ENCODE data around the gene DSCAML1. TPM values are rescaled to one million over a fixed set of nuclear protein-coding genes. Genes with fewer than 3 reads are reported as not detected.
A peak's percentile ranks its signal among the peaks of the same experiment; 100 is the strongest.

The DSCAML1 gene
- total RNA-seq, 1 experiment from 2014 or later: not detected

GRCh38 chr11:117528097-117528721, 268.8 kb downstream of the DSCAML1 start:
- Histone ChIP-seq H3K4me3 (no peak overlapping the region), H3K27me3 (no peaks in the 10 kb centered on the region), H3K36me3 (no peaks in the 10 kb centered on the region), H3K9me3 (no peaks in the 10 kb centered on the region)
- no peak for DNase-seq

DNA sequence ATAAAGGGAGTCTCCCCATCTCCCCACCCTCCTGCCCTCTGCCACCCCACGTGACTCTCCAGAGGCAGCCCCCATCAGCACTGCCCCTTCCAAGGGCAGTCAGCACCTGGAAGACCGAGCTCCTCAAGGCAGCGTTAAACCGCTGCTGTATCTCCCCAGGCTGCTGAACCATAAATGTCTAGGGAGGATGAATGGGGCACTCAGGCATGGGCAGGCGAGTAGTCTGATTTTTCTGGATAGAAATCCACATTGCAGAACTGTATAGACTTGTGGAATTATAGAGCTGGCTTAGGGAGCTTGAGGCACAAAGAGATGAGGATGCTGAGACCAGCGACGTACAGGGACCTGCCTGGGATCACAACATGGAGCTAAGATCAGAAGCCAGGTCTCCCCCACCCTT, 269.7 kb downstream of the DSCAML1 start:
- Histone ChIP-seq H3K4me3 (no peak overlapping the region), H3K27me3 (no peaks in the 10 kb centered on the region), H3K9me3 (no peaks in the 10 kb centered on the region), H3K36me3 (no peaks in the 10 kb centered on the region)
- DNase-seq: no peak

DNA sequence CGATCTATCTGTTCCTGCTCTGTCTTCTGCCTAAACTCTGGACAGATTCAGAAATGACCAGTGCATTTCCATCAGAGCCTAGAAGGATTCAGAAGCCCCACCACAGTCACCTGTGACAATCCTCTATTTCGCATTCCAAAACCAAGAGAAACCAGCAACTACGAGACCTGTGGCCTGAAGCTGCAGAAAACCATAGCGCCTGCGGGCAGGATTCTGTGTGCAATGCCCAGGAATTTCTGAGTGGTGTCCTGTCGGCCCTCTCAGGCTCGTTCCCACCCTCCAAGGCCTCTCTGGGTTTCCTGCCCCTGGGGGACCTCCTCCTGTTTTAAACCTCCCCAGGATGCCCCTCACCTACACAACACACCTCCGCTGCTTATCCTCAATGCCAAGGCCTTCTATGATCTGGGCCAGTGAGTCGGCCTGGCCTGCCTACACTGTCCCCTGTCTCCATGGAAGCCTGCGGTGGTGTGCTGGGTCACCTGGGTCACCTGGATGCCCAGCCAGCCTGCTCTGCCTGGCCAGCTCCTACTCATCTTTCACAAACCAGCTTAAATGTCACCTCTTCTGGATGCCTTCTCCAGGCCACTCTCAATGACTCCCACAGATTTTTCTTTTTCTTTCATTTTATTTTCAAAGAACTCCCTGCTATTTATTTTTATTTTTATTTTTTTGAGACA, 271.0 kb downstream of the DSCAML1 start:
- Histone ChIP-seq H3K9me3 (no peaks in the 10 kb centered on the region), H3K36me3 (no peaks in the 10 kb centered on the region), H3K27me3 (no peaks in the 10 kb centered on the region), H3K4me3 (no peak overlapping the region)
- DNase-seq: no peak

DNA sequence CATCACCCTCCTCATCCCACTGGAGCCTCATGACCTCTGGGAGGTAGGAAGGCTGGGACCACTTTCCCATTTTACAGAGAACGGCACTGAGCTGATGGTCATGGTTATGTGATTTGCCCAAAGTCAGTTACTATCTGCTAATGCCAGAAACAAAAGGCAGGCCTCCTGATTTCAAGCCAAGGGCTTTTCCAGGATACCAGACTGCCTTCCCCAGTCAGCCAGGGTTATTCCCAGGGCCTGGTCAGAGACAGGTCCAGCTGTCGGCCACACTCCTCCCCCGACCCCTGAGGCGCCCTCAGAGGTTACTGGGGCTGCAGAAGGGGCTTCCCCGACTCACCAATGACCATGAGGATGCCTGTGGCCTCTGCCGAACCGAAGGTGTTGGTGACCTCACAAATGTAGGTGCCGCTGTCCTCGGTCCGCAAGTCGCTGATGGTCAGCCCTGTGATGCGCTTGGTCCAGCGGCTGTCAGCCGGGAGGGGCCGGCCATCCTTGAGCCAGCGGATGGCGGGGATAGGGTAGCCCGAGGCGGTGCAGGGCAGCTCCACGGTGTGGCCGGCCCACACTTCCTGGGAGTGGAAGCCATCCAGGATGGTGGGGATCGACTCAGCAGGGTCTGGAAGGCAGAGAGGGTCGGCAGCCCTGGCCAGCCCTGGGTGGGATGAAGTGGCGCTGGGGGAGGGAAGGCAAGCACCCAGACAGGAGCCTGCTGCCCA, 272.4 kb downstream of the DSCAML1 start:
- no peak for DNase-seq
- Histone ChIP-seq H3K4me3 (no peak overlapping the region), H3K9me3 (no peaks in the 10 kb centered on the region), H3K27me3 (no peaks in the 10 kb centered on the region), H3K36me3 (no peaks in the 10 kb centered on the region)

- no peaks in the 10 kb centered on the region for H3K27me3 ChIP-seq
Observed at GRCh38 chr11:117523680-117524079, 273.3 kb downstream of the DSCAML1 start.

GRCh38 chr11:117521974-117522373, 275.0 kb downstream of the DSCAML1 start:
- Histone ChIP-seq H3K27me3 (no peaks in the 10 kb centered on the region), H3K9me3 (no peaks in the 10 kb centered on the region), H3K36me3 (no peaks in the 10 kb centered on the region), H3K4me3 (no peak overlapping the region)
- no peak for DNase-seq

More at GRCh38 chr11:117523680-117524079, 273.3 kb downstream of the DSCAML1 start:
- no peaks in the 10 kb centered on the region for H3K9me3 ChIP-seq
- H3K36me3 ChIP-seq: no peaks in the 10 kb centered on the region
- no peak overlapping the region for H3K4me3 ChIP-seq
- DNase-seq: peak; percentile 39

DNA sequence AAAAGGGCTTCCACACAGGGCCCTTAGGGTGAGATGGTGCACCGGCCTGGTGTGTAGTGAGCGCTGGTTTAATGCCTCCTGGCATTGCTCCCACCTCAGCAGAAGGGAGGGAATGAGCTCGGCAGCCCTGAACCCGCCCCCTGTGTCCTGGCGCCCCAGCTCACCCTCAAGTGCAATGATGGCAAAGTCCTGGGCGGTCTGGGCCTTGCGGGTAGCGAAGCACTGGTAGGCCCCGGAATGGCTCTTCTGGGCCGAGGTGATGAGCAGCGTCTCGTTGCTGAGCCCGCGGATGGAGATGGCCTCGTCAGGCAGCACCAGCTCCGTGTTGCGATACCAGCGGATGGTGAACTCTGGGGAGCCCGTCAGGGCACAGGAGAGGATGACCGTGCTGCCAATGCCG, 276.1 kb downstream of the DSCAML1 start:
- Histone ChIP-seq H3K36me3 (no peaks in the 10 kb centered on the region), H3K9me3 (no peaks in the 10 kb centered on the region), H3K27me3 (no peaks in the 10 kb centered on the region), H3K4me3 (no peak overlapping the region)
- DNase-seq: no peak

DNA sequence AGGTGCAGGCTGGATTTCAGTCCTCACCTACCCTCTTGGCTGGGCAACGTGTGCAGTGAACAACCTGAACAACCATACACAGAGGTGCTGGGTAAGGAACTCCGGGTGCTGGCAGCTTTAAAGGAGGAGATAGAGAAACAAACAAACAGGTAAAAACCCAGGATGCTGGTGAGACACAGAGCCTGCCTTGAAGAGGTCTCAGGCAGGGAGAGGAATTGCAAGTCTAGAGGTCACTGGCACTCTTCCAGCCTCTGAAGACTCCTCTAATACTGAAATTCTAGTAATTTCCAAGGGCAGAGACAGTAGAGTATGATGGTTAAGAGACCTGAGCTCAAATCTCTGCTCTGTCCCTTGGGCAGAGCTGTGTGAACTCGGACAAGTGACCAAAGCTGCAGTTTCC, 276.8 kb downstream of the DSCAML1 start:
- Histone ChIP-seq H3K36me3 (no peaks in the 10 kb centered on the region), H3K9me3 (no peaks in the 10 kb centered on the region), H3K27me3 (no peaks in the 10 kb centered on the region), H3K4me3 (no peak overlapping the region)
- DNase-seq: no peak

DNA sequence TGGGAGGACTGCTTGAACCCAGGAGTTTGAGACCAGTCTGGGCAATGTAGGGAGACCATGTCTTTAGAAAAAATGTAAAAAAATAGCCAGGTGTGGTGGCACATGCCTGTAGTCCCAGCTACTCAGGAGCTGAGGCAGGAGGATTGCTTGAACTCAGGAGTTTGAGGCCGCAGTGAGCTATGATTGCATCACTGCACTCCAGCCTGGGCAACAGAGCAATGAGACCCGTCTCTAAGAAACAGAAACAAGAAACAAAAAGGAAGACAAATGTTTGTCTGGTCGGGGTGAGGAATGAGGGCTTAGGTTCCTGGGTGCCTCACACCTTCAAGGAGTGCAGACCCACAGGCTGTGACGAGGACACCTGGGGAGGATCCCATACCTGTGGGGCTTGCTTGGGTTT, 277.4 kb downstream of the DSCAML1 start:
- H3K4me3 ChIP-seq: no peak overlapping the region
- no peak for DNase-seq
- H3K36me3 ChIP-seq: no peaks in the 10 kb centered on the region
- H3K9me3 ChIP-seq: no peaks in the 10 kb centered on the region
- H3K27me3 ChIP-seq: no peaks in the 10 kb centered on the region

- DNase-seq: no peak
- no peak overlapping the region for H3K4me3 ChIP-seq
- H3K27me3 ChIP-seq: no peaks in the 10 kb centered on the region
- no peaks in the 10 kb centered on the region for H3K36me3 ChIP-seq
- H3K9me3 ChIP-seq: no peaks in the 10 kb centered on the region
Observed at GRCh38 chr11:117519170-117519569, 277.8 kb downstream of the DSCAML1 start.

DNA sequence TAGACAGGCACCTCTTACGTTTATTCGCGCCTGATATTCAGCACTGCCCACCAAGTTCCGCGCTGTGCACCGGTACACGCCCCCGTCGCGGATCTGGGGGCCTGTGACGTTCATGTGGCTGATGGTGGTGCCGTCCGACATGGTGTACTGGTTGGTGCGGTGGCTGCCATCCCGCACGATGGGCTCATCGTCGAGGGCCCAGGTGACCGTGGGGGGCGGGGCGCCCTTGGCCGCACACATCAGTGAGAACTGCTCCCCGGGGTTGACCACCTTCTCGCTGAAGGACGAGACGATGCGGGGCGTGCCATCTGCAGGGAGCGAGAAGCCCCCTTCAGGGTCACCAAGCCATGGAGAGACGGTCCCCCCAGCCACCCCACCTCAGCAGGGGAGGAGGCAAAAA, 278.6 kb downstream of the DSCAML1 start:
- H3K9me3 ChIP-seq: no peaks in the 10 kb centered on the region
- H3K27me3 ChIP-seq: no peaks in the 10 kb centered on the region
- H3K4me3 ChIP-seq: no peak overlapping the region
- no peaks in the 10 kb centered on the region for H3K36me3 ChIP-seq
- DNase-seq: no peak

- Histone ChIP-seq H3K36me3 (no peaks in the 10 kb centered on the region), H3K4me3 (no peak overlapping the region), H3K9me3 (no peaks in the 10 kb centered on the region), H3K27me3 (no peaks in the 10 kb centered on the region)
- no peak for DNase-seq
Observed at GRCh38 chr11:117517097-117517496, 279.9 kb downstream of the DSCAML1 start.

- Histone ChIP-seq H3K36me3 (no peaks in the 10 kb centered on the region), H3K27me3 (no peaks in the 10 kb centered on the region)
- no peak for DNase-seq
Observed at GRCh38 chr11:117515892-117516787, 280.9 kb downstream of the DSCAML1 start.

DNA sequence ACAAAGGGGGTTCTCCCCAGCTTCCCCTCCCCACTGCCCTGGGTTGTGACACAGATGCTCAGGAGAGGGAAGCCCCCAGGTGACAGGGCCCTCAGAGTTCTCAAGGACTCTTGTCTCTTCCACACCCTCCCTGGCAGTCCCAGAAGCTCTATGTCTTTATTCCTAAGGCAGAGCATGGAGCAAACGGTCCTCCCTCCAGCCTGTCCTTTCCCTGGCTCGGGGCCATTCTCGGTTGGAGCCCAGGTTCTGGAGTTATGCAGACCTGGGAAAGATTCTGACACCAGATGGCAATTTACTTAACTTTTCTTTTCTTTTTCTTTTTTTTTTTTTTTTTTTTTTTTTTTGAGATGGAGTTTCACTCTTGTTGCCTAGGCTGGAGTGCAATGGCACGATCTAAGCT, 282.8 kb downstream of the DSCAML1 start:
- Histone ChIP-seq H3K27me3 (no peaks in the 10 kb centered on the region), H3K4me3 (no peak overlapping the region), H3K9me3 (no peaks in the 10 kb centered on the region), H3K36me3 (no peaks in the 10 kb centered on the region)
- DNase-seq: no peak

More at GRCh38 chr11:117515892-117516787, 280.9 kb downstream of the DSCAML1 start:
- H3K4me3 ChIP-seq: no peak overlapping the region
- H3K9me3 ChIP-seq: no peaks in the 10 kb centered on the region

DNA sequence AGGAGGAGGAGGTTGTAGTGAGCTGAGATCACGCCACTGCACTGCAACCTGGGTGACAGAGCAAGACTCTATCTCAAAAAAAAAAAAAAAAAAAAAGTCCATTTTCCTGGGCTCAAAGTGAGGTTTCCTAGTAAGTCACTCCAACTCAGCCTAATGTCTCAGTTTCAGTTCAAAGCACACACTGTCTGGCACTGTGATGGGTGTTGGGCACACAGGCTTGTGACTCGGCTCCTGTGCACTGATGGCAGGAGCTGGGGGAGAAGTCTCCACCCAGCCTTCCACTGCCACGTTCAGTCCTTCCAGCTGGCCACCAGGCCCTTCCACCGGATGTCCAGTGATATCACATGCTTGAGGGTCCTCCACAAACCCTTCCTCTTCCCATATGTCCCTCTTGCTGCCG, 283.4 kb downstream of the DSCAML1 start:
- no peak for DNase-seq
- Histone ChIP-seq H3K4me3 (no peak overlapping the region), H3K36me3 (no peaks in the 10 kb centered on the region), H3K9me3 (no peaks in the 10 kb centered on the region), H3K27me3 (no peaks in the 10 kb centered on the region)

DNA sequence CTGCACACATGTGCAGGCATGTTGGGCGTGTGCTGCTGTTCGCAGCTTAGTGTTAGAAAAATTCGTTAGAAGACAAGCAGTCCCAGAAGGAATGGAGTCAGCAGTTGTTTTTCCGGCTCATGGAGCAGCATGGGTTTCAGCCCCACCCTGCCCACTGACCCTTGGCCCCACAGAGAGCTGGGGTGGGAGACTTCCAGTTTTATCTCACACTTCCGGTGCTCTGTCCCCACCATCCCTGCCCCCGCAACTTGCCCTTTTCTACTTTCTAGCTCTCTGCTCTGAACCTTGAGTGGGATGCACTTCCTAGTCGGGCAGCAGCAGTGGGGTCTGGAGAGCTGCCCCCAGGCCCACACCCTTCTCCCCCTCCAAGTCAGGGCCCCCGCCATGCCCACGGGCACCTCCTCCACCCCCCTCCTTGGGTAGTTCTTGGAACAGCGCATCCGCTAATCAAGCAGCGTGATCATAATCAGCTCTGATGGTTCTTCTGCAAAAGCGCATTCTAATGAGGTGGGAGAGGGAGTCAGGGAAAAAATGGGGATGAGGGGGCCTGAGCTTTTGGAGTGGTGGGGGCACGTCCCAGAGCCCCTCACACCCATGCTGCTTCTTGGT, 285.0 kb downstream of the DSCAML1 start:
- no peaks in the 10 kb centered on the region for H3K9me3 ChIP-seq
- H3K27me3 ChIP-seq: no peaks in the 10 kb centered on the region

More for the DNA sequence above, 285.0 kb downstream of the DSCAML1 start:
- Histone ChIP-seq H3K4me3 (no peak overlapping the region), H3K36me3 (no peaks in the 10 kb centered on the region)
- no peak for DNase-seq
